Skin epidermis (tissue), 12 donors: Measurements from ENCODE around the gene MYLK.
"Not testable (repeated sequence)": the region's sequence is repeated elsewhere in the genome, so short reads cannot be mapped to it uniquely, and the experiment has no call there.

ENCODE experiments used
- H3K27ac ChIP-seq, 21 experiments: fragments of 200-600 bp; sonication (generic) in 11 of 21; one replicate each; pipeline ENCODE4 v1.5.0; 2020; ENCODE audit warnings: mild to moderate bottlenecking in 3 of 21, inconsistent platforms in 2 of 21, moderate library complexity in 2 of 21
- H3K4me3 ChIP-seq, 7 experiments: fragments of 200-600 bp; sonication (generic) in 2 of 7; one replicate each; pipeline ENCODE4 v1.5.0; 2020; ENCODE audit warnings: inconsistent platforms in 2 of 7, mild to moderate bottlenecking in 2 of 7, moderate library complexity in 1 of 7

Gene MYLK

DNA sequence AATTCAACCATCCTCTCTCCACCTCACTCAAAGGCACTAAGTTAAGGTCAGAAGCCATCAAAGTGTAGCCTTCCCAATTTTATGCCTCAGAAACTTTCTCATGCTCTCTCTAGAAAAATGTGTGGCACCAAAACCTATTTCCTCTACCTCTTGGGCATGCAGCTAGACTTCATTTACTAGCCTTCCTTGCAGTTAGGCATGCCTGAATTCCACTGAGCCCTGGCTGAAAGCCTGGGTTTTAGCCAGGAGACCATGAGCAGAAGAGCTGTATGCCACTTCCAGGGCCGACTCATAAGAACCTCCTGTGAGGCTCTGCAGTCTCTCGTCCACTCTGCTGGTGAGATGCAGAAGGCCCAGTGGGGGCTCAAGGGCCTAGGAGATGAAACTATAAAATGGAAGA is 145.0 kb downstream of the MYLK start:
- Histone ChIP-seq H3K4me3 (no peak overlapping the region), H3K27ac (peak overlapping the region in 2 of 21 experiments; percentile 22 to 37)

DNA sequence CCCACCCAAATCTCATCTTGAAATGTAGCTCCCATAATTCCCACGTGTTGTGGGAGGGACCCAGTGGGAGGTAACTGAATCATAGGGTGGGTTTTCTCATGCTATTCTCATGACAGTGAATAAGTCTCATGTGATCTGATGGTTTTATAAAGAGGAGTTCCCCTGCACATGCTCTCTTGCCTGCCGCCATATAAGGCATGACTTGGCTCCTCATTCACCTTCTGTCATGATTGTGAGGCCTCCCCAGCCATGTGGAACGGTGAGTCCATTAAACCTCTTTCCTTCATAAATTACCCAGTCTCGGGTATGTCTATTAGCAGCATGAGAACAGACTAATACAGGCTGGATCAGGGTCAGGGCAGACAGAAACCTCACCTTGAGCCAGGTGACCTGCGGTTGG is 145.6 kb downstream of the MYLK start:
- H3K4me3 ChIP-seq = not testable (repeated sequence)
- H3K27ac ChIP-seq = peak overlapping the region in 1 of 21 experiments; percentile 37

- H3K4me3 ChIP-seq = no peak overlapping the region
- no peak overlapping the region for H3K27ac ChIP-seq
These were observed 147.0 kb downstream of the MYLK start for GRCh38 chr3:123737168-123737567.

DNA sequence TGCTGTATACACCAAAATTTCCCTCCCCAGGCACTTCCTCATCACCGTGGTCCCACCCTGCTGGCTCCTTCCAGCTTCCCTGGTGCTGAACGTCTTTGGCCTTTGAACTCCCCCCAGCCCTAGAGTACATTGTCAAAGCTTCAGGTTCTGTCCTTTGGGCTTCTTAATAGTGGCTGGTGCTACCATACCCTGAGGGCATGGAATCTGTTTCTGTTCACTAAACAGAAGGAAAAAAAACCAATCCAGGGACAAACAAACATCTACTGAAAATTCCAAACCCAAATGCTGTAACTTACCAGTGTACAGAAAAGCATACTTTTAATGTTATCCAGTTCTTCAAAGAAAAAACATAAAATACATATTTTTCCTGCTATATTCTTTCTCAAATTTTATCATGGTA is 148.7 kb downstream of the MYLK start:
- Histone ChIP-seq H3K27ac (no peak overlapping the region), H3K4me3 (no peak overlapping the region)

DNA sequence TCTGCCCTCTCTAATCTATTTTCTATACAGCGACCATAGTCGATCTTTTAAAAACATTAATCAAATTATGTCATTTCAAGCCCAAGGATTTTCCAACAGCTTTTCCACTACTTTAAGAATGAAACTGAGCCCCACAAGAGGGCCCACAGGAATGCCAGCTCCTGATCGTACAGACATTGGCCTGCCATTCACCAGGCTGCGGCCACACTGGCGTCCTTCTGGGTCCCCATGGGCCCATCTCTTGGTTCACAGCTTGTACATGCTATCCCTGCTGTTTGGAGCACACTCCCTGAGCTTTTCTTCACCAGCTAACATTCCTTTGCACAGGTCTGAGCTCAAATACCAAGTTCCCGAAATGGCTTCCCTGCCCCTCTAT is 149.6 kb downstream of the MYLK start:
- H3K27ac ChIP-seq = peak overlapping the region in 4 of 21 experiments; percentile 2 to 58 (median 48)
- H3K4me3 ChIP-seq = no peak overlapping the region

- H3K27ac ChIP-seq = peak overlapping the region in 4 of 21 experiments; percentile 2 to 58 (median 48)
- no peak overlapping the region for H3K4me3 ChIP-seq
These were observed 150.2 kb downstream of the MYLK start for GRCh38 chr3:123733805-123734526.

DNA sequence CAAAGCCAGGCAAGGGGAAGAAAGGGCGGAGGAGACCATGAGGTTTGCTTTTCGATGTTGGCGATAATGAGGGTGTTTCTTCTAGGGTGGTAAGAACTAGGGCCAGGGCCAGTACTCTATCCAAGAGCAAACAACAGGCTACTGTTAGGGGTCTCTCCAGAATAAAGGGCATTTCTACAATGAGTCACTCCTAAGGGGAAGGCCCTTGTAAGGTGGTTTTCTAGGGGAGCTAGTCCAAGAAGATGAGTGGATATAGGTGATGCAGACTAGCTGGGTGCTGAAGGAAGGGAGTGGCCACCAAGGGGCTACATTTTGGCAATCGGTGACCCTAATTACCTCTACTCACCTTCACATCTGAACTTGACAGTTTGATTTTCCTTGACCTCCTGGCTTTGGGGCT is 150.8 kb downstream of the MYLK start:
- peak overlapping the region in 1 of 21 experiments; percentile 58 for H3K27ac ChIP-seq

DNA sequence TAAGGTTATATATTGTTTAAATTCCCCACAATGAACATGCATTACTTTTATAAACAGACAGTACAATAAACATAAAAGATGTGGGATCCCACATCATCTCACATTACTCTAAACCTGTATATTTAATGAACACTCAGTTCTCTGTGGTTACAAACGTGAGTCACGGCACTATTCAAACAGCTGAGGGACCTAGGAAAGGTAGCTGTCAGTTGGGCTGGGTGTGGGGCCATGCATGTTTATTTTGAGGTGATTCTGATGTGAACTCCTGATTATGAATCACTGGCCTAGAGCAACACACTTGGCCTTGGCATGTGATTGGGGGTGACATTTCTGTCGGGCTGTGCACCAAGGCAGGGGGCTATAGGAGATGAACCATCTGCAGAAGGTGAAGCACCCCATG is 151.7 kb downstream of the MYLK start:
- Histone ChIP-seq H3K4me3 (no peak overlapping the region), H3K27ac (no peak overlapping the region)

More for the DNA sequence above, 150.8 kb downstream of the MYLK start:
- H3K4me3 ChIP-seq = no peak overlapping the region

DNA sequence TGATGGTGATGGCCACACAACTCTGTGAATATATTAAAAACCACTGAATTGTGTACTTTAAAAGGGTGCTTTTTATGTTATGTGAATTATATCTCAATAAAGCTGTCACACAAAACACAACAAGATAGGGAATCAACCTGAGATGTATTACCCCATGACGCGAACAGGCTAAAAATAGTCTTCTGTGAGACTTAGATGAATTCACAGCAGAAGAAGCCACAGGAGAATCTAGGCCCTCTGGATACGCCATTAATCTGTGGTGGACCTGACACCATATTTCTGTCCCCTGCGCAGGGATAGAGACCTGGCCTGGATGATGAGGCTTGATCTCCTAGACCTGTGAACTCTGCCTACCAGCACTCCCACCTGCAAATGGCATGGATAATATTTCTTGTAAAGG is 153.3 kb downstream of the MYLK start:
- H3K27ac ChIP-seq = no peak overlapping the region
- H3K4me3 ChIP-seq = no peak overlapping the region

DNA sequence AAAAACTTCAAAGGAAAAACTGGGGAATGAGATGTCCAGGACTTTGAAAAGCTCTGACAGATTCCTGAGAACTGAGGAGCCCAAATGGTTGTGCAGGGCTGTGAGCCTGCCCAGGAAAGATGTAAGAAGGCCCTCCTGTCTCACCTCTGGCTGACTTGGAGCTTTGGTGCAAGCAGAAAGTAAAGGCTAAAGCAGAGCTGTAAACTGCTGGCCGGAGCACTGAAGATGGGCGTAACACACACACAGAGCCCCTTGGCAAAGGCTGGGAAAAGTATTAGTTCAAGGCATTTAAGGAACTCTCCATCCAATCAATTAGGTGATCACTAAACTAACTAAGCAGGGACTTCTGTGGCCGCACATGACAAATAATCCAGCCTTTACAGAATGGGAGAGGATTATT is 155.1 kb downstream of the MYLK start:
- H3K4me3 ChIP-seq = no peak overlapping the region
- no peak overlapping the region for H3K27ac ChIP-seq

DNA sequence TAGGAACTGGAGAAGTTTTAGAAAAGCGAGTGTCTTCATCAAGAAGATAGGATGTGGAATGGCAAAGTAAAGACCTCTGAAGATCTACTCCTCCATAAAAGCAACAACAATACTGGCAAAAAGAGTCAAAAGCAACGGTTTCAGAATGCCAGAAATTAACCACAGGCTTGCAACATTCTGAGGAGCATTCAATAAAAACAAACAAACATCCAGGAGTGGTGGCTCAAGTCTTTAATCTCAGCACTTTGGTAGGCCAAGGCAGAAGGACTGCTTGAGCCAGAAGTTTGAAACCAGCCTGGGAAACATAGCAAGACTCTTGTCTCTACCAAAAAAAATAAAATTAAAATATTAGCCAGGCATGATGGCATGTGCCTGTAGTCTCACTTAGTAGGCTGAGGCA is 156.1 kb downstream of the MYLK start:
- Histone ChIP-seq H3K27ac (no peak overlapping the region), H3K4me3 (no peak overlapping the region)

DNA sequence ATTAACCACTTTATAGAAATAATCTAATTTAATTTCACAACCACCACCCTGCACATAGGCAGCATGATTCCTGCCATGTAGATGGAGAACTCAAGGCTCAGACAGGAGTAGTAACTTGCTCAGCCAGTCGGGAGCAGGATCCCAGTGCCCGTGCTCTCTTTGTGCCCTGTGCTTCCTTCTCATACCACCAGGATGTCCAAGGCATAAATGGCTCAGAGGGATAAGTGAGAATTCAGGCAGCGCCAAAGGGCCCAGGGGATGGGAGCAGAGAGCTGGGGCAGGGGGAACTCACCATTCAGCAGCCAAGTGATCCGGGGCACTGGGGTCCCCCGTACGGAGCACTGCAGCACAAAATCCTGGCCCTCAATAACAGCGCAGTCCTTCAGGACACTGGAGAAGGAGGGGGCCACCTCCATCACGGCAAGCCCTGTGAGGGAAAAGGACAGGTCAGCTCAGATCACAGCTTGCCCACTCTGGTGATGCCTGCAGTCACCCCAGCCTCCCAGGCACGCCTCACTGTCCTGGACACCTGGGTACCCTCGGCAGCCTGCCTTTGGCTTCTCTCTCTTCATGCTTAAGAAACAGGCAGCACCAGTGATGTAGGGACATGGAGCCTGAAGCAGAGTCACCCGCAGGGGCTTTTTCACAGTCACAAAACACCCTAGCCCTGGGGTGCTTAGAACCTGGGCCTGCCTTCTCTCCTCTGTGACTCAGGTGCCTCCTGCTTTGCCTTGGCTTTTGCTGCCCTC is 158.3 kb downstream of the MYLK start:
- Histone ChIP-seq H3K27ac (no peak overlapping the region), H3K4me3 (no peak overlapping the region)

DNA sequence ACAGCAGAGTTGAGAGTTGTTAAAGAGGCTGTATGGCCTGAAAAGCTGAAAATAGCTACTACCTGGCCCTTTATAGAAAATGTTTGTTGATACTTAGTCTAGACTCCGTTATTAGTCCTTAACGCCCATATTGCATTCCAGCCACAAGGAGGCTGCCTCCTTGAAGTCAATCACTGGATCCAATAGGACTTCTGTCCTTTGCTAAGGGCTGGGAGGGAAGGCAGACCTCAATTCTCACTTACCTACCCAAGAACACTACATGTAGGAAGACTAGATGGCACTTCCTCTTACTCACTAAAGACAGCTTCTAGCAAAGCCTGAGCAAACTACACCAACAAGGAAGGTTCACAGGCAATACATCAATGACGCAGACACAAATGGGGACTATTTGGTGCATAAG is 159.8 kb downstream of the MYLK start:
- H3K27ac ChIP-seq = no peak overlapping the region
- no peak overlapping the region for H3K4me3 ChIP-seq

GRCh38 chr3:123723522-123724168 is 160.5 kb downstream of the MYLK start:
- H3K27ac ChIP-seq = no peak overlapping the region
- H3K4me3 ChIP-seq = no peak overlapping the region

GRCh38 chr3:123723070-123723469 is 161.1 kb downstream of the MYLK start:
- H3K4me3 ChIP-seq = no peak overlapping the region
- no peak overlapping the region for H3K27ac ChIP-seq

DNA sequence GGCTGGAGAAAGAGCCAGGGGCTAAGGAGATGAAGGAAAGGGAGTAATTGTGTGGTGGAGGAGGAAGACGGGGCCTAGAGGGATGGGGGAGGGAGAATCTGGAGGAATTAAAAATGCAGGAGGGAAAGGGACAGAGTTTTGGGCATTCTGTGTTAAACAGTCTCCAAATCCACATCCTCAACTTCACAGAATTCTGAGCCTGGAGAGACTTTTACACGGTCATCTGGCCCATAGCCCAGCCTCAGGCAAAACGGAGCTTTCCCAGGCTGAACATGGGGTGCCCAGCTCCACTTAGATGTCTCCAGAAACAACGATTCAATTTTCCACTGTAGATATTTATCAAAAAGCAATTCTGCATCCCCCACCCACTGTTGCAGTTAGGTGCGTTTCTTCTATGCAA is 161.7 kb downstream of the MYLK start:
- Histone ChIP-seq H3K4me3 (no peak overlapping the region), H3K27ac (no peak overlapping the region)

DNA sequence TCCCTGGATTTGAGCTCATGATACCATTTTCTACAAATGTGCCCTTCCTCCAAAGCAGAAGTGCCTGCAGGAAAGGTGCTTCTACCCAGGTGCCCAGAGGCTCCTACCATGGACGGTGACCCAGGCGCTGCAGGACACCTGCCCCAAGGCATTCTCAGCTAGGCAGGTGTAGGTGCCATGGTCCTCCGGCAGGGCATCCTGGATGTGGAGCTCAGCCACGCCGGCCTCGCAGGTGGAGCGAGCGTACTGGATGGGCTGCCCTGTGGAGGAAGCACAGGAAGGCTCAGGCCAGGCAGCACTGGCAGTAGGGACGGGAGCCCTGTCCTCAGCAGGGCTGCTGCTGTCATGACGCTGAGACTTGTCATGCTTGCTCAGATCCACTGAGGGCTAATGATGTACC is 162.1 kb downstream of the MYLK start:
- Histone ChIP-seq H3K4me3 (no peak overlapping the region), H3K27ac (no peak overlapping the region)

DNA sequence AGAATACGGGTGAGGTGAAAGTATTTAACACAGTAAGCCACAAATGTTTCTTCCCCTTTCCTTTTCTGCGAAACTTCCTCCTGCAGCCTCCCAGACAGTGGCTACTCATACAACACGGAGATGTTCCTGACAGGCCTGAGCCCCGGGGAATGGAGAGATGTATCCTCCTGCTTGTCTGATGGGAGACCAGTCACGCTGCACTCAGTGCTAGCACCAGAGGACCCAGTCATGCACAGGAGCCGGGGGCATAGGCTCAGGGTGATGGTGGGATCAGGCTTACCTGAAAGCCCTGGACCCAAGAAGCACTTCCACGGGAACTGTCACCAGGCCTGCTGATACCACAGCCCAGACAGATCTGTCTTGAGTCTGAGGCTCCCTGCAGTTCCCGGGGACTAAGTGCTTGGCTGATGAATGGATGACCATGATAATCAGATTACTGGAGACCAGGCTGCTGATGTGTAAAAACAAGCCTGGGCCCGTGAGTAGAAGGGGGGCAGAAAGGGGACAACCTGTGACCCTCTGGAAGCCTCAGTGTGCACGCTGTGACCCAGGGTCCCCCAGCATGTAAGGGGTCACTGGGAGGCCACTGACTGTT is 162.9 kb downstream of the MYLK start:
- not testable (repeated sequence) for H3K4me3 ChIP-seq, H3K27ac ChIP-seq

DNA sequence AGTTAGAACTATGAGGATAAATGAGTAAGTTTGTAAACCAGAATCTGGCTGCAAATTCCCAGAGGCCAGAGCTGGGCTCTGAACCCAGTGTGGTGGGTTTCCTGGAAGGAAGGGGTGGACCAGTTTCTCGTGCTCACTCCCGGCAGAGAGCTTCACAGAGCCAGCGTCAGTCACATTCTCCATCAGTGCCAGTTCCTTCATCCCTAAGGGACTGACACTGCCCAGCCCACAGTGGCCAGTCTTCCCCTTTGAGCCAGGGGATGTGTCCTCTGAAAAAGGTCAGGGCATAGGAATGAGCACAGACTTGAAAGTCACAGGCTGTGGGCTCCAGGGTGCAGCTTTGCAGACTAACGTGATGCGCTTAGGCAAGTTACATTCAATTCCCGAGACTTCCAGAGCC is 163.5 kb downstream of the MYLK start:
- Histone ChIP-seq H3K4me3 (no peak overlapping the region), H3K27ac (peak overlapping the region in 2 of 21 experiments; percentile 44 to 60)

- Histone ChIP-seq H3K4me3 (no peak overlapping the region), H3K27ac (peak overlapping the region in 6 of 21 experiments; percentile 3 to 60 (median 45))
These were observed 164.2 kb downstream of the MYLK start for GRCh38 chr3:123719862-123720453.
